Activated T-cell treated with anti-CD3 and anti-CD28 coated beads for 4 hours (primary cell): ENCODE data around the gene SINHCAF.
"Not testable (repeated sequence)": the region's sequence is repeated elsewhere in the genome, so short reads cannot be mapped to it uniquely, and the experiment has no call there.

Source experiments
- DNase-seq: peaks from one replicate; pipeline ENCODE4 v3.0.0-alpha.2; 2020

SINHCAF gene

GRCh38 chr12:31303466-31303865, 22.5 kb downstream of the SINHCAF start:
- DNase-seq, result no peak

DNA sequence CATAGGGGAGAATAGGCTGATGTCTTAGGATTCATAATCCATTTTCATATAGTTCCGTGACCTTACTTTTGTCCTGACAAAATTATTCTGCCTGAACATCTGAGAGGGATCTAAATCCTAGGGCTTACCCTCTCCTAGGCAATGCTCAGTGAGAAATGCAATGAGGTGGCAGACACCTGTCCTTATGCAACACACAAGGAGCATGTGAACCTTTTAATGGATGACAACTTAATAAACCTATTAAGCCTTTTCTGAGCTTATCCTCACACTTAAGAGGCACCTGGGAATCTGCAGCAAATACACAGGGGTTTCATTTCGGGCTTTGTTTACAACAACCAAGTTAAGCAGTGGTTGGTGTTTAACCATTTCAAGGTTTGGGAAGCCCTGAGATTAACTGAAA, 24.6 kb downstream of the SINHCAF start:
- DNase-seq, result no peak

GRCh38 chr12:31300783-31301182, 25.2 kb downstream of the SINHCAF start:
- DNase-seq, result no peak

DNA sequence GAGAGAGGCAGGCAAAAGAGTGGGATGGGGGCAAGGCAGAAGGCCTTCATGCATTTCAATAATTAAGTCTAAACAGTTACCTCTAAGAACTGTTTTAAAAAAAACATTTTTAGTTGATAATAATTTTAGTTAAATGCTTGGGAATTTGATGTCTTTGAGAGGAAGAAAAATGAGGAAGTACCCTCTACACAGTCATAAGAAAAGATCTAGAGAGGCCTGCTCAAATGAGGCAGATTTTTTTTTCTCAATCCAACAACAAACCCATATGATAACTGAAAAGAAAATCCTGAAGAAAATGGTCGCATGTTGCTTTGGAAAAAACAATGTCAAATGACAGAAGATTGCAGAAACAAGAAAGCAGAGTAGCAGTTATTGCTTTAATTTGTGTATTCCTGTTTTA, 25.6 kb downstream of the SINHCAF start:
- DNase-seq, result no peak

DNA sequence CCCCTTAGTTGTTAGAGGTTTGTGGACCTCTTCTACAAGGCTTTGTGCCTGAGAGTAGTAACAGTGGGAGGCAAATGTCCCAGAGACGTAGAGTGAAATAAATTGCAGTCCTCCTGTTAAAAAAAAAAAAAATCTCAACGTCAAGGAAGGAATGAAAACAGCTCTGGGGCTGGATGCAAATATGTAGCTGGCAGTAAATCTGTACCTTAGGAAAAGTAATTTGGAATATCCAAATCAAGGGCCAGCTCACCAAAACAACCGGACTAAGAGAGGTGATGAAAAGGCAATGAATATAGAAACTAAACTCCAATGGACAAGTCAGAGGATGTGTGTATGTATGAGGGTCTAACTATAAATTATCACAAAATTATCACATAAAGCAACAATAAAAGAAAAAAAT, 27.0 kb downstream of the SINHCAF start:
- DNase-seq, result no peak

DNA sequence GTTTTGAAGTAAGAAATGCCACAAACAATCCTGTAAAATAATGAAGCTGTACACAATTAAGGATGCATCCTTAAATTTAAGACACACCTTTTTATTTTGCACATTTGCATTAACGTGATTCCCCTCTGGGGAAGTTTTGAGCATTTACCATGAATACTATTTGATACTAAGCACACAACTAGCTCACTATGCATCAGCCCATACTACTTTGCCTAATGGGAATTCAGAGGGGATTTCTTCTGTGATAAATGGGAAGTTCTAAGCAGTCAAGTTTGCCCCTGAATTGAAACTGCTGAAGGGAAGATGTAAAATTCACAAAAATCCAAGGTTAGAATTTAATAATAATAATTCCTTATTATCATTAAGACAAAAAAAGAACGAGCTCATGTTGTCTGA, 27.4 kb downstream of the SINHCAF start:
- DNase-seq, result no peak

- no peak for DNase-seq
These were observed 28.1 kb downstream of the SINHCAF start for GRCh38 chr12:31297572-31298514.

GRCh38 chr12:31289441-31289840, 36.5 kb downstream of the SINHCAF start:
- DNase-seq, result no peak

GRCh38 chr12:31288381-31288780, 37.6 kb downstream of the SINHCAF start:
- DNase-seq, result no peak

- no peak for DNase-seq
These were observed 45.8 kb downstream of the SINHCAF start for GRCh38 chr12:31280183-31280582.

DNA sequence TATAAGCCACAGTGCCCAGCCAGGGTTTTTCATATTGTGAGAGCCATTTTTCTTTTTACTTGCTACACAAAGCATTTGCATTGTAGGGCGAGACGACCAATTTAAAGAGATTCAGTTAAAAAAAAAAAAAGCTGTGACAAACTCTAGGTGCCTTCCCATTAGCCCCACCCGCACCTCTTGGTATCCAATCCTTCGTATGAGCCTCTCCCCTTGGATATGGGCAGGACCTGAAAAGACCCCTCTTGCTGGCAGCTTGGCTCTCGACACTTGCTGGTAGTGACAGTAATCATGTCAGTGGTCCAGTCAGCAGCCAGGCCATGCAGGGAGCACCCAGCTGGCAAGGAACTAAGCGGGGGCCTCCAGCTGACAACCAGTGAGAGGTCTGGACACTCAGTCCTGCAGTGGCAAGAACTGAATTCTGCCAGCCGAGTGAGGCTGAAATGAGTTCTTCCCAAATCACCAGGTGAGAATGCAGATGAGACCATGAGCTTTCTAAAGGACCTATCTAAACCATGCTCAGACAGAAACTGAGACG, 46.5 kb downstream of the SINHCAF start:
- no peak for DNase-seq

DNA sequence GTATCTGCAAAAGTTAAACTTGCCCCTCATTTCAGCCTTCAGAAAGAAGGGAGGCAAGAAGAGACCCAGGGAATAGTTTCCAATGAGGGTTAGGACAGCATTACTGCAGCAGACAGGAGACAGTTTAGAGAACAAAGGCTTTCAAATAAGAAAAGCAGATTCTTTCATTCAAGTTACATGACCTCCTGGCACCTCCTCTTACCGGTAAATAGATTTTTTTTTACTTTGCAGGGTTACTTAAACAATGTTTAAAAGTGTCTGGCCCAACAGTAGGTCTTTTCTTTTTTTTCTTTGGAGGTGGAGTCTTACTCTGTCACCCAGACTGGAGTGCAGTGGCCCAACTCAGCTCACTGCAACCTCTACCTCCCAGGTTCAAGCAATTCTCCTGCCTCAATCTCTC, 47.1 kb downstream of the SINHCAF start:
- DNase-seq, result no peak

DNA sequence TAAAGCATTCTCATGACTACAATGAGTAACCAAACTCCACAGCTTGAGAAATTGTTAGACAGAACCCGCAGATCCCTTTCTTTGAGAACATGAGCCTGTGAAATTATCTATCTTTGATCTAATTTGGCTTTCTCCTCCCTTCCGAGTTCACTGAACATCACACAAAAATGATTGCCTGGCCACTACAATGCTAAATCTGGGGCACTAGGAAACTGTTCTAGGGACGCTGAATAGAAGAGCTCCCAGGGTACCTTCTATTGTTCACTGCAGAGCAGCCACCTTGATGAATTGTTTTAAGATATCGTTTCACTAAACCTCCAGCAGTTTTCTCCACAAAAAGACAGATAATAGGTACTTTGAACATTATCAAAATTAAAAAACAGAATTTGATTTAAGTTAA, 47.5 kb downstream of the SINHCAF start:
- DNase-seq, result no peak

DNA sequence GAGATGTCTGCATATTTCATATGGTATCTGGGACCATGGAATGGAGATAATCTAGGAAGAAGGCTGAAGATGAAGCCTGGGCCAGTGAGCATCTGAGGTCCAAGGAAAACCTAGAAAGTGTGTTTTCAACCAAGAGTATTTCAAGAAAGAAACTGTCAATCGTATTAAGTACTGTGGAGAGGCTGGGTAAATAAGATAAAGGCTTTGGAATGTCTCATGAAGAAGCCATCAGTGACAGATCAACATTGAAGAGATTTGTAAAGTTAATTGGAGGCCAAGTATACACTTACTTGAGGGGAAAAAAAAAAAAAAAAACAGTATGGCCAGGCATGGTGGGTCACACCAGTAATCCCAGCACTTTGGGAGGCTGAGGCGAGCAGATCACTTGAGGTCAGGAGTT, 48.9 kb downstream of the SINHCAF start:
- DNase-seq, result no peak

GRCh38 chr12:31275491-31275890, 50.5 kb downstream of the SINHCAF start:
- no peak for DNase-seq

- DNase-seq, result no peak
These were observed 51.2 kb downstream of the SINHCAF start for GRCh38 chr12:31274520-31275300.

GRCh38 chr12:31273794-31274193, 52.2 kb downstream of the SINHCAF start:
- DNase-seq, result not testable (repeated sequence)

DNA sequence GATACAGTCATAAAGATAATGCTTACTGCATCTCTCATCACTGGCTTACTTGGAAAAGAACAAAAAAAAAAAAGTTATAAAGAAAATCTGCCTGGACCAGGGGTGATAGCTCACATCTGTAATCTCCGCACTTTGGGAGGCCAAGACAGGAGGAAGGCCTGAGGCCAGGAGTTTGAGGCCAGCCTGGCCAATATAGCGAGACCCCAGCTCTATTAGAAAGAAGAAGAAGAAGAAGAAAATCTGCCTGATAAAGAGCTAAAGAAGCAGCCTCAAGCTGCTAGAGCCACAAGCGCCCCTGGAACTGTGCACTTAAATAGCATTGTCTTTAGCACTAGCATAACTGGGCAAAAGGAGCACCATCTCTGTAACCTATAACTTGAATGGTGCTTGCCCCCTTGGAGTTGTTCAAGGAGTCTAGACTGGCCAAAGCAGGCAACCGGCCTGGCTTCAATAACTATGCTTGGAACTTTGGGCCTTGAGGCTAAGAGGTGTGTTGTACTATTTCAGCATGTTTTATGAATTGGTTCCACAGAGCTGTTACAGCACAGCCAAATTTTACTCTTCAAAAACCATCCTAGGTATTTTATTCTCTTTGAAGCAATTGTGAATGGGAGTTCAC, 53.2 kb downstream of the SINHCAF start:
- DNase-seq, result no peak

- DNase-seq, result no peak
These were observed 58.0 kb downstream of the SINHCAF start for GRCh38 chr12:31267966-31268365.

GRCh38 chr12:31265722-31266121, 60.2 kb downstream of the SINHCAF start:
- no peak for DNase-seq

DNA sequence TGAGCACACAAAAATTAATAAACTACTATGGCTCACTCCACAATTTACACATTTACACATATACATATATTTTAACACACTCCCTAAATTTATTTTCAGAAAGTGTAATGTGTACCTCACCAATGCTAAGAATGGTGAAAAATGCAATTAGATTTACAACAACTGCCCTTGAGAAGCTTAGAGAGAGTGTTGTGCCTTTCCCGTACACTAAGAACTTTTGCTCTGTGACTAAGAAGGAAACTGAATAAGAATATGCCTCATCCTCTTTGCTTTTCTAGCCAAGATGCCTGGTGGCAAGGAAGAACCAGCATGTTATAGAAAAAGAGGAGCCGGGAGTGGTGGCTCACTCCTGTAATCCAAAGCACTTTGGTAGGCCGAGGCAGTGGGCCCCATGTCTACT, 62.3 kb downstream of the SINHCAF start:
- no peak for DNase-seq

GRCh38 chr12:31261744-31262143, 64.2 kb downstream of the SINHCAF start:
- DNase-seq, result no peak

GRCh38 chr12:31260840-31261239, 65.1 kb downstream of the SINHCAF start:
- DNase-seq, result no peak
